Panc1 (cell line): Measurements from ENCODE around the gene SYNM.

Experiments
- CTCF ChIP-seq: fragments of 450-650 bp; IDR thresholded peaks from 2 replicates; pipeline ENCODE4 v1.5.1; 2017; ENCODE audit warnings: mild to moderate bottlenecking
- POLR2AphosphoS5 ChIP-seq: IDR thresholded peaks from 2 replicates; pipeline ENCODE4 v1.6.1; 2012; ENCODE audit warnings: mild to moderate bottlenecking, low read depth, low read length, moderate library complexity
- REST ChIP-seq, 2 experiments: IDR thresholded peaks; 2 replicates each; pipeline ENCODE4 v1.6.1; 2011 to 2012; ENCODE audit warnings: low read depth in 2 of 2, control low read depth in 1 of 2, low read length in 1 of 2, mild to moderate bottlenecking in 1 of 2, moderate library complexity in 1 of 2; ENCODE audit not compliant: insufficient read depth in 1 of 2
- SIN3A ChIP-seq: IDR thresholded peaks from 2 replicates; pipeline ENCODE4 v1.6.1; 2012; ENCODE audit warnings: low read depth, mild to moderate bottlenecking, low read length, moderate library complexity, borderline replicate concordance; ENCODE audit not compliant: insufficient read depth
- TCF7L2 ChIP-seq: IDR thresholded peaks from 2 replicates; pipeline ENCODE4 v1.6.1; 2011; ENCODE audit warnings: mild to moderate bottlenecking, low read depth, low read length, inconsistent platforms

- no peak for TF ChIP-seq CTCF
- no peak for TF ChIP-seq REST (IDR thresholded peaks at IDR 0.05; ENCODE audit: insufficient read depth in 1 of 2, low read depth in 2 of 2, low read length in 1 of 2)
- no peak for TF ChIP-seq POLR2AphosphoS5
- no peak for TF ChIP-seq TCF7L2
- no peak for TF ChIP-seq SIN3A
Measured at GRCh38 chr15:99132122-99132521, 27.2 kb downstream of the SYNM start.
